ENCODE data around the gene RGS6. TPM values are rescaled to one million over a fixed set of nuclear protein-coding genes. Genes with fewer than 3 reads are reported as not detected.

Gene RGS6
- total RNA-seq, 2 experiments from 2014 or later, result not detected

- intact Hi-C loops (cut with DNase I, micrococcal nuclease), result no loop called here
- H3K36me3 ChIP-seq (ENCODE audit: insufficient read depth, low read length), result no peaks in the 10 kb centered on the region
- peaks cover 0 to 4% of the 10 kb centered on the region in 2 experiments for H3K27me3 ChIP-seq (ENCODE audit: control insufficient read depth in 1 of 2, insufficient read depth in 2 of 2, low read length in 2 of 2)
- H3K4me3 ChIP-seq (ENCODE audit: low read length), result no peak overlapping the region
- Mint-ChIP-seq H3K9me3 (peaks cover 4% of the 10 kb centered on the region), H3K27me3 (peaks cover 4% of the 10 kb centered on the region), H3K4me3 (no peak overlapping the region), H3K27ac (no peak overlapping the region), H3K36me3 (ENCODE audit: low read depth) (no peaks in the 10 kb centered on the region), H3K4me1 (ENCODE audit: low read depth) (no peaks in the 10 kb centered on the region)
- H3K9me3 ChIP-seq (ENCODE audit: control insufficient read depth in 1 of 2, insufficient read depth in 1 of 2, low read length in 2 of 2), result no peaks in the 10 kb centered on the region
- ChIA-PET CTCF (no interaction called here), POLR2A (no interaction called here)
- DNase-seq (no peak), ATAC-seq (ENCODE audit: poor library complexity) (no peak)
- H3K4me1 ChIP-seq (ENCODE audit: insufficient read depth, low read length), result no peaks in the 10 kb centered on the region
- no peak overlapping the region for H3K27ac ChIP-seq (ENCODE audit: low read depth in 1 of 2, low read length in 2 of 2)
- TF ChIP-seq, protein P1, sequence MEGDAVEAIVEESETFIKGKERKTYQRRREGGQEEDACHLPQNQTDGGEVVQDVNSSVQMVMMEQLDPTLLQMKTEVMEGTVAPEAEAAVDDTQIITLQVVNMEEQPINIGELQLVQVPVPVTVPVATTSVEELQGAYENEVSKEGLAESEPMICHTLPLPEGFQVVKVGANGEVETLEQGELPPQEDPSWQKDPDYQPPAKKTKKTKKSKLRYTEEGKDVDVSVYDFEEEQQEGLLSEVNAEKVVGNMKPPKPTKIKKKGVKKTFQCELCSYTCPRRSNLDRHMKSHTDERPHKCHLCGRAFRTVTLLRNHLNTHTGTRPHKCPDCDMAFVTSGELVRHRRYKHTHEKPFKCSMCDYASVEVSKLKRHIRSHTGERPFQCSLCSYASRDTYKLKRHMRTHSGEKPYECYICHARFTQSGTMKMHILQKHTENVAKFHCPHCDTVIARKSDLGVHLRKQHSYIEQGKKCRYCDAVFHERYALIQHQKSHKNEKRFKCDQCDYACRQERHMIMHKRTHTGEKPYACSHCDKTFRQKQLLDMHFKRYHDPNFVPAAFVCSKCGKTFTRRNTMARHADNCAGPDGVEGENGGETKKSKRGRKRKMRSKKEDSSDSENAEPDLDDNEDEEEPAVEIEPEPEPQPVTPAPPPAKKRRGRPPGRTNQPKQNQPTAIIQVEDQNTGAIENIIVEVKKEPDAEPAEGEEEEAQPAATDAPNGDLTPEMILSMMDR (IDR thresholded peaks at IDR 0.05), result no peak
Measured at GRCh38 chr14:72201645-72202044, 269.4 kb downstream of the RGS6 start.

- no peaks in the 10 kb centered on the region for H3K36me3 ChIP-seq (ENCODE audit: insufficient read depth, low read length)
- no peaks in the 10 kb centered on the region for H3K9me3 Mint-ChIP-seq
- ChIA-PET CTCF (no interaction called here), POLR2A (no interaction called here)
- H3K27me3 Mint-ChIP-seq, result no peaks in the 10 kb centered on the region
- H3K4me1 ChIP-seq (ENCODE audit: insufficient read depth, low read length), result no peaks in the 10 kb centered on the region
- no peak overlapping the region for H3K27ac Mint-ChIP-seq
- no peak overlapping the region for H3K27ac ChIP-seq (ENCODE audit: low read depth in 1 of 2, low read length in 2 of 2)
- H3K4me1 Mint-ChIP-seq (ENCODE audit: low read depth), result no peaks in the 10 kb centered on the region
- H3K36me3 Mint-ChIP-seq (ENCODE audit: low read depth), result no peaks in the 10 kb centered on the region
- H3K4me3 ChIP-seq (ENCODE audit: low read length), result no peak overlapping the region
- H3K4me3 Mint-ChIP-seq, result no peak overlapping the region
- TF ChIP-seq, protein P1 (IDR thresholded peaks at IDR 0.05), result no peak
- DNase-seq, result no peak
- intact Hi-C loops (cut with DNase I, micrococcal nuclease), result no loop called here
- no peak for ATAC-seq (ENCODE audit: poor library complexity)
- H3K27me3 ChIP-seq (ENCODE audit: control insufficient read depth in 1 of 2, insufficient read depth in 2 of 2, low read length in 2 of 2), result no peaks in the 10 kb centered on the region
- H3K9me3 ChIP-seq (ENCODE audit: control insufficient read depth in 1 of 2, insufficient read depth in 1 of 2, low read length in 2 of 2), result peaks cover 0 to 3% of the 10 kb centered on the region in 2 experiments
Measured at GRCh38 chr14:72213424-72213823, 281.2 kb downstream of the RGS6 start.

DNA sequence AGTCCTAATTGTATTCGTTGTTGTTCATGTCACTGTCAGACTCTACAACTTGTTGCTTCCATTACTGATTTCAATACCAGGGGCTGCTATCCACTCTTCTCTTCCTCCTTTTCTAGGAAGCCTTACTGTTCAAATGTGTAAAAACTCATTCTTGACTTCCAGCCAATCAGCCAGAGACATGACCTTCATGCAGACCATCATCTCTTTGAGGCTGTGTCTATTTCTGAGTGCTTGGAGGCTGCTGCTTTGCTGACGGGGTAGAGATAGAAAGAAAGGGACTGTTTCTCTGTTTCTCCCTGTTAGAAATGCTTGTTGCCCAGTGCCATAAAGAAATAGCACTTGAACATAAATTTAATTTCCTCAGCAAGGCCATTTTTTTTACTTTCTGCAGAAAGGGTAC, 282.9 kb downstream of the RGS6 start:
- Histone ChIP-seq H3K27ac (ENCODE audit: low read depth in 1 of 2, low read length in 2 of 2) (no peak overlapping the region), H3K36me3 (ENCODE audit: insufficient read depth, low read length) (no peaks in the 10 kb centered on the region), H3K4me1 (ENCODE audit: insufficient read depth, low read length) (no peaks in the 10 kb centered on the region), H3K9me3 (ENCODE audit: control insufficient read depth in 1 of 2, insufficient read depth in 1 of 2, low read length in 2 of 2) (peaks cover 0 to 3% of the 10 kb centered on the region in 2 experiments), H3K4me3 (ENCODE audit: low read length) (no peak overlapping the region), H3K27me3 (ENCODE audit: control insufficient read depth in 1 of 2, insufficient read depth in 2 of 2, low read length in 2 of 2) (no peaks in the 10 kb centered on the region)
- Mint-ChIP-seq H3K36me3 (ENCODE audit: low read depth) (no peaks in the 10 kb centered on the region), H3K27me3 (peaks cover 4% of the 10 kb centered on the region), H3K4me1 (ENCODE audit: low read depth) (no peaks in the 10 kb centered on the region), H3K27ac (no peak overlapping the region), H3K4me3 (no peak overlapping the region), H3K9me3 (no peaks in the 10 kb centered on the region)
- ATAC-seq (ENCODE audit: poor library complexity) (no peak), DNase-seq (no peak)
- CTCF ChIA-PET, result no interaction called here
- intact Hi-C loops (cut with DNase I, micrococcal nuclease), result no loop called here
- POLR2A ChIA-PET, result no interaction called here
- TF ChIP-seq, protein P1 (IDR thresholded peaks at IDR 0.05), result no peak

All from CD4-positive, alpha-beta T cell (primary cell).